ENCODE data around the gene CRY1. TPM values are rescaled to one million over a fixed set of nuclear protein-coding genes. Genes with fewer than 3 reads are reported as not detected.

Gene CRY1
- total and polyA plus RNA-seq, 9 of the 15 experiments (the other 6 are each of a cell fraction or from before 2014, with no cell fraction given), result 8.7 to 33.3 (median 25.2) TPM

- TF ChIP-seq CUX1 (CRISPR knock-in tag; IDR thresholded peaks at IDR 0.05), result peak; percentile 56
- no peak for TF ChIP-seq ELF4 (CRISPR knock-in tag; IDR thresholded peaks at IDR 0.05)
- TF ChIP-seq TAF9B (IDR thresholded peaks at IDR 0.05; ENCODE audit: partially characterized antibody), result peak; percentile 5
- TF ChIP-seq ZHX1 (conservative IDR thresholded peaks at IDR 0.05; ENCODE audit: low read length), result no peak
- 0 out of 2 replicates have a peak, but pooled peaks have one; percentile 24 for TF ChIP-seq MIER1 (IDR thresholded peaks at IDR 0.05; ENCODE audit: low read depth)
- TF ChIP-seq MYNN (IDR thresholded peaks at IDR 0.05), result no peak
- TF ChIP-seq MYNN (CRISPR knock-in tag; IDR thresholded peaks at IDR 0.05), result no peak
- peak; percentile 48 for TF ChIP-seq BRD9 (IDR thresholded peaks at IDR 0.05; ENCODE audit: low read depth, partially characterized antibody)
- no peak for TF ChIP-seq ZNF12 (CRISPR knock-in tag; IDR thresholded peaks at IDR 0.05)
- TF ChIP-seq FOXP1 (CRISPR knock-in tag; IDR thresholded peaks at IDR 0.05), result no peak
- peak; percentile 65; the same call in 1 of the 2 replicates for TF ChIP-seq ESRRA (IDR thresholded peaks at IDR 0.05; ENCODE audit: borderline replicate concordance, low read depth)
- no peak for TF ChIP-seq HMGXB4 (CRISPR knock-in tag; IDR thresholded peaks at IDR 0.05)
- TF ChIP-seq ILF3 (IDR thresholded peaks at IDR 0.05; ENCODE audit: borderline replicate concordance), result no peak
- no peak for TF ChIP-seq NR0B1 (IDR thresholded peaks at IDR 0.05; ENCODE audit: partially characterized antibody)
- TF ChIP-seq KDM4B (IDR thresholded peaks at IDR 0.05; ENCODE audit: borderline replicate concordance in 2 of 2, low read depth in 1 of 2), result 0 out of 4 replicates have a peak, but pooled peaks of 1 of the 2 experiments have one; percentile 38
Observed at GRCh38 chr12:106954462-106955376, 138.6 kb downstream of the CRY1 start (continued).

Measured in K562 (cell line).